Activated naive CD4-positive, alpha-beta T cell treated with Interleukin-2 at 50 U/mL for 16 hours (primary cell): ENCODE results near the gene ITGAD.
A peak's percentile ranks its signal among the peaks of the same experiment; 100 is the strongest.
"Not testable (repeated sequence)": the region's sequence is repeated elsewhere in the genome, so short reads cannot be mapped to it uniquely, and the experiment has no call there.

Experiments
- DNase-seq: peaks from one replicate; pipeline ENCODE4 v3.0.0-alpha.2; 2020

Gene ITGAD

DNA sequence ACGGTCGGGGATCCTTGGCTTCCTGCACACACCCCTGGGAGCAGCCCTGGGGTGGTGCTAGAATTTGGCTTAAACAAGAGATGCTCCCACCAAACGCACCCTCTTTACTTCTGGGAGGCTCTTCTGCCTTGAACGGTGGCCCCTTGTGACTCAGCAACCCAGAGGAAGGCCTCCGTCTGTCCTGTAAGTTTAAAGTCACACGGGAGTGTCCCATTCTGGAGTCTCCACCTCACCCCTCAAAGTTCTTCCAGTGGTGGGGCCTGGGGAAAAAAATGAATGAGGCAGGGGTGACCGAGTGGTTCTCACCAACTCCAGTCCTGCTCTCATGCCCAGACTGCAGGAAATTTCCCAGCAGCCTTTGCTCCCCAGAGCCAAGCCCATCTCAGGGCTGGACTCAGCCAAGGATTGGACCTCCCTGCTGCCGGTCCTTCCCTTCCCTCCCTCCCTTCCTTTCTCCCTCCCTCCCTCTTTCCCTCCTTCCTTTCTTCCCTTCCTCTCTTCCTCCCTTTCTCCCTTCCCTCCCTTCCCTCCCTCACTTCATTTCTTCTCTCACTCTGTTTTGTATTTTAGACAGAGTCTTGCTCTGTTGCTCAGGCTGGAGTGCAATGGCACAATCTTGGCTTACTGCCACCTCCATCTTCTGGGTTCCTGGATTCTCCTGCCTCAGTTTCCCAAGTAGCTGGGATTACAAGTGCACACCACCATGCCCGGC, 11.4 kb downstream of the ITGAD start:
- DNase-seq = no peak

DNA sequence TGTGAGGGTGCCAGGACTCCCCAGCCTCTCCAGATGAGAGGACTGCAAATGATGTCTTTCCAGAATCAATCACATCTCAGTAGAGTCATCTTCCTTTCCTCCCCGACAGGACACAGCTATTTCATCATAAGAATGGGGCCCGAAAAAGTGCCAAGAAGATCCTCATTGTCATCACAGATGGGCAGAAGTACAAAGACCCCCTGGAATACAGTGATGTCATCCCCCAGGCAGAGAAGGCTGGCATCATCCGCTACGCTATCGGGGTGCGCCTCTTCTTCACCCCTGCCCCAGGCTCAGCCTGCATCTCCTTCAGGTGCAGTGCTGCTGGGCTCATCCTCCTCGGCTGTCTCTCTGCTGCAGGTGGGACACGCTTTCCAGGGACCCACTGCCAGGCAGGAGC, 14.3 kb downstream of the ITGAD start:
- DNase-seq = no peak

DNA sequence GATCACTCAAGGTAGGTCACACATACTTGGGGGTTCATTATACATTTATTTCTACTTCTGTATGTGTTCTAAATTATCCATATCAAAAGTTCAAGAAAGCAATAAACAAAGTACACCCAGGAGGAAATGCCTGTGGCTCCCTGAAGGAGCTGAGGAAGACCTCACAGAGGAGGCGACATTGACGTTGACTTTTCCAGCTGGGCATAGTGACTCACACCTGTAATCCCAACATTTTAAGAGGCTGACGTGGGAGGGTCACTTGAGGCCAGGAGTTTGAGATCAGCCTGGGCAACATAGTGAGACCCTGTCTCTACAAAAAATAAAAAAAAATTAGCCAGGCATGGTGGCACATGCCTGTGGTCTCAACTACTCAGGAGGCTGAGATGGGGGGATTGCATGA, 16.3 kb downstream of the ITGAD start:
- no peak for DNase-seq

DNA sequence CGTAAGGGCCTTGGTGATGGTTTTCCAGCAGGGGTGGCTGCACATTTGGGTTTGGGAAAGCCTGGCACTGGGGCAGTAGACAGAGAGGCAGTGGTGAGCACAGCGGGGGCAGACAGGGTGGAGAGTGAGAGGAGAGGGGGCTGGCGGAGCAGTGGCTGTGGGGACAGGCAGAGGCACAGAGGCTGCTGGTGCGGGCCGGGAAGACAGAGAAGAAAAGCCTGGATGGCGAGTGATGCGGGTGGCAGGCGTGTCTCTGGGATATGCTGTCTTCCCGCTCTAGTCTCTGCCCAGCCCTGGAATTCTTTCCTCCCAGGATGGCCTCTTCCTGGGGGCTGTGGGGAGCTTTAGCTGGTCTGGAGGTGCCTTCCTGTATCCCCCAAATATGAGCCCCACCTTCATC, 16.9 kb downstream of the ITGAD start:
- no peak for DNase-seq

DNA sequence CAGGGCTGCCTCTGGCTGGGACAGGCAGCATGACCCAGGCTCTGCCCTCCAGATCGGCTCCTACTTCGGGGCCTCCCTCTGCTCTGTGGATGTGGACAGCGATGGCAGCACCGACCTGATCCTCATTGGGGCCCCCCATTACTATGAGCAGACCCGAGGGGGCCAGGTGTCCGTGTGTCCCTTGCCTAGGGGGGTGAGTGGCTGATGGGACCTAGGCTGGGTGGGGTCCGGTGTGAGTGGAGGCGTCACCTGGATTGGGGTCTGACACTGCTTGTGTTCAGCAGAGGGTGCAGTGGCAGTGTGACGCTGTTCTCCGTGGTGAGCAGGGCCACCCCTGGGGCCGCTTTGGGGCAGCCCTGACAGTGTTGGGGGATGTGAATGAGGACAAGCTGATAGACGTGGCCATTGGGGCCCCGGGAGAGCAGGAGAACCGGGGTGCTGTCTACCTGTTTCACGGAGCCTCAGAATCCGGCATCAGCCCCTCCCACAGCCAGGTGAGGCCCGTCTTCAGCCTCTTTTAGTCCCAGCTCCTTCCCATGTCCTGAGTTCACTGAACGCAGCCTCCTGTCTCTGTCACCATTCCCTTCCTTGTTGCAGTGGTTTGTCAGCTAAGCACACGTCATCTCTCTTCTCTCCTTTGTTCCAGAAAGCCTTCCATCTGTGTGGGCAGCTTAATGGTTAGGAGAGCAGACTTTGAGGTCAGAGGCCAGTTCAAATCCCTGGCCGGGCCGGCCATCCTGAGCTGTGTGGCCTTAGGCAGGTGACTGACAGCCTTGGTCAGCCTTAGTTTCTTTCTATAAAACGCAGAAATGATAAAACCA, 18.1 kb downstream of the ITGAD start:
- DNase-seq = no peak

DNA sequence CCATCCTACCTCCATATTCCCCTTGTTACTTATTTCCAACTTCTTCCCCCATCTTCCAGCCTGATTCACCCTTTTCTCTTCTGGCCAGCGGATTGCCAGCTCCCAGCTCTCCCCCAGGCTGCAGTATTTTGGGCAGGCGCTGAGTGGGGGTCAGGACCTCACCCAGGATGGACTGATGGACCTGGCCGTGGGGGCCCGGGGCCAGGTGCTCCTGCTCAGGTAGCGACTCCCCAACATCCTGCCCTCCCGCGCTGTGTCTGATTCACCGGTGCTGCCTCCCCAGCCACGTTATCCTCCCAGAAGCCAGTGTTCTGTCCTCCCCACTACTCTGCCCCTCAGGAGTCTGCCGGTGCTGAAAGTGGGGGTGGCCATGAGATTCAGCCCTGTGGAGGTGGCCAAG, 19.6 kb downstream of the ITGAD start:
- no peak for DNase-seq

DNA sequence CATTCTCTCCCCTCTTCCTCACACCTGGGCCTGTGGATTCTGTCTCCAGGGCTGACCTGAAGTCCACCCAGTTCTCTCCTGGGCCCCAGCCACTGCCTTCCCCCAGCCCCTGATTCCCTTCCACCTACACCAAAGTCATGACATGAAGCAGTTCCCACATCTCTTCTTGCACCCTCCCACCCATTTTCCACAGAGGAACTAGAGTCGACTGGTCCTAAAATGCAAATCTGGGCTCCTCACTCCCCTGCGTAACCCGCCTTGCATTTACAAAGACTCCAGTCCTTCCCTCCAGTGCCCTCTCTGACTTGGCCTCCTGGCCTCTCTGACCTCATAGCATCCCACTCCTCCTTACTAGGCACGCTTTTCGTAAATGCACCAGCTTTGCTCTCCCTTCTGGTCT, 20.2 kb downstream of the ITGAD start:
- DNase-seq = no peak

DNA sequence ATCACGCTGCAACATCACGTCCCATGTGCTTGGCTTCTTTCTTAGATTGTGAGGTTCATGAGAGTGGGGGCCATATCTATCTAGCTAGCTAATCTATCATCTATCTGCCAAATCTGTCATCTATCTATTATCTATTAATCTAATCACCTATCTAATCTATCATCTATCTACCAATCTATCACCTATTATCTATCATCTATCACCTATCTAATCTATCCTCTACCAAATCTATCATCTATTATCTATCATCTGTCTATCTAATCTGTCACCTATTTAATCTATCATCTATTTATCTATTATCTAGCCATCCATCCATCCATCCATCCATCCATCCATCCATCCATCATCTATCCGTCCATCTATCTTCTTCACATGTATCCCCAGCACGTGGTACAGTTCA, 20.8 kb downstream of the ITGAD start:
- no peak for DNase-seq

DNA sequence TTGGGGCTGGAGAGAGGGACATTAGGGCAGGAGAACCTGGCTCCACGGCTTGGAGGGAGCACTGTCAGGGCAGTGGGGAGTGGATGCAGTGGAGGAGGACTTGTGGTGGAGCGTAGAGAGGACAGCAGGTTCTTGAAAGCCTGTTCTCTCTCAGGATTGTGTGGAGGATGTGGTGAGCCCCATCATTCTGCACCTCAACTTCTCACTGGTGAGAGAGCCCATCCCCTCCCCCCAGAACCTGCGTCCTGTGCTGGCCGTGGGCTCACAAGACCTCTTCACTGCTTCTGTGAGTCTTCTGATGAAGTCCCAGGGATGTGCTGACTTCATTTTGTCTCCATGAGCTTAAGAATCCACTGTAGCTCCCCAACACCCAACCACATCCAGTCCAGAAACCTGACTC, 21.6 kb downstream of the ITGAD start:
- DNase-seq = no peak

DNA sequence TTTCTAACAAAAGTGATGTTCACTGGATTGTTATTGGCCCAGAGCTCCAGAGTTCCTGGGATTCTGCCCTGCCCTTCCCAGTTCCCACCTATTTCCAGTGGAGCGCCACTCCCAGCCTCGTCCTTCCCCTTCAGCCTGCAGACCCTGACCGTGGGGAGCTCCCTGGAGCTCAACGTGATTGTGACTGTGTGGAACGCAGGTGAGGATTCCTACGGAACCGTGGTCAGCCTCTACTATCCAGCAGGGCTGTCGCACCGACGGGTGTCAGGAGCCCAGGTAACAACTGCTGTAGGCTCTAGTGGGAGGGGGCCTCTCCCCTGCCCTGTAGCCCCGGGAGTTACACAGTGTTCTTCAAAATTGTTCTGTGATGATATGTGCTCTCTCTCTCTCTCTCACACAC, 23.2 kb downstream of the ITGAD start:
- DNase-seq = no peak

DNA sequence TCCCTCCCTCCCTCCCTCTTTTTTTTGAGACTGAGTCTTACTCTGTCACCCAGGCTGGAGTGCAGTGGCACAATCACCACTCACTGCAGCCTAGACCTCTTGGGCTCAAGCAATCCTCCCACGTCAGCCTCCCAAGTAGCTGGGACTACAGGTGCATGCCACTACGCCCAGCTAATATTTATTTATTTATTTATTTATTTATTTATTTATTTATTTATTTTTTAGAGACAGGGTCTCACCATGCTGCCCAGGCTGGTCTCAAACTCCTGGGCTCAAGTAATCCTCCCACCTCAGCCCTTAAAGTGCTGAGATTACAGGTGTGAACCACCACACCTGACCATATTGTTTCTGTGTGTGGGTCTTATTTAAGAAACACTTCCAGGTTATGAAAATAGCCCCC, 23.9 kb downstream of the ITGAD start:
- DNase-seq = not testable (repeated sequence)

DNA sequence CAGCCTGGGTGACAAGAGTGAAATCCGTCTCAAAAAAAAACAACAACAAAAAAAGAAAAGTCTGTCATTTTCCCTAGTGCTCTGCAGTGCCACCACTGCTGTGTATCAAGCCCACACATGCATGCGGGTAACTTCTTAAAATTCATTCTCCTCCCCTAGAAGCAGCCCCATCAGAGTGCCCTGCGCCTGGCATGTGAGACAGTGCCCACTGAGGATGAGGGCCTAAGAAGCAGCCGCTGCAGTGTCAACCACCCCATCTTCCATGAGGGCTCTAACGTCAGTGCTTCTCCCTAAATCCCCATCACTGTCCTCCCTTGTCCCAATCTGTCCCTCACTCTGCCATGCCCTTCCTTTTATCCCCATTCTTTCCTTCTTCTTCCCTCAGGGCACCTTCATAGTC, 24.8 kb downstream of the ITGAD start:
- no peak for DNase-seq

DNA sequence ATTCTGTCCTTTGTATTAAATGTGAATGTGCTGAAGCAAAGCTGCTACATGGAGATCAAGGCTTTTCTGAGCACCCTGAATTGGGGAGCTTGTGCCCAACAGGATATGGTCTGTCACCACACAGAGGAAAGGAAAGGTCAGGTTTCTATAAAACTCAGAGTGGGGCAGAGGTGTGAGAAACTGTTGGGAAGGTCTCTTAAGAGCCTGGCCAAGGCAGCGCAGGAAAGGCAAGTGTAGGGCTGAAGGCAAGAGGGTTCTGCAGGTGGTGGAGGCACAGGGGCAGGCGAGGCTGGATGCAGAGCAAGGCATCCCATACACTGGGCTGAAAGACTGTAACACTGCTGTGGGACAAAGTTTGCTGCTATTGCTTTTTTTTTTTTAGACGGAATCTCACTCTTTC, 26.9 kb downstream of the ITGAD start:
- no peak for DNase-seq

DNA sequence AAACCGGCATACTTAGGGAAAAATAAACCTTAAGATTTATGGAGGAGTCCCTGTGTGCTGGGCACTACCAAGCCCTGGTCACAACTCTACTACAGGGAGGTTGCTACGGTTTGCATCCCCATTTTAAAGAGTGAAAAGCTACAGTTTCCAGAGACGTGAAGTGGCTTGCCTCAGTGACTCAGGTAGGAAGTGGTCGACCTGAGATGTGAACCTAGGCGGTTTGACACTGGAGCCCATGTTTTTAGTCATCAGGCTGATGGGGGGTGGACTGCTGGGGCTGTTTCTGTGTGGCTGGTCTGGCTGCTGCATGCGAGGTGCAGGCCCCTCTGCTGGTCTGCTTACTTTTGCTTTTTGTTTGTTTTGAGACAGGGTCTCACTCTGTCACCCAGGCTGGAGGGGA, 28.5 kb downstream of the ITGAD start:
- DNase-seq = peak; percentile 57

DNA sequence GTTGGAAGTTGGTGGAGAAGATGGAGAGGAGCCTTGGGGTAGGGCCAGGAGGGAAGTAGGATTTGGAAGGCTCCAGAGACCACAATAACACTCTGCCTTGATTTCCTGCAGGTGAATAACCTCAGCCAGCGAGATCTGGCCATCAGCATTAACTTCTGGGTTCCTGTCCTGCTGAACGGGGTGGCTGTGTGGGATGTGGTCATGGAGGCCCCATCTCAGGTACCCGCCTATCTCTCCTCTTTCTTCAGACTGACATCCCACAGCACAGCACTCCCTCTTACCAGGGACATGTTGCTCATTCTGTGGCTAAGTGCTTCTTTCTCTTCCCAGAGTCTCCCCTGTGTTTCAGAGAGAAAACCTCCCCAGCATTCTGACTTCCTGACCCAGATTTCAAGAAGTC, 30.1 kb downstream of the ITGAD start:
- DNase-seq = no peak

DNA sequence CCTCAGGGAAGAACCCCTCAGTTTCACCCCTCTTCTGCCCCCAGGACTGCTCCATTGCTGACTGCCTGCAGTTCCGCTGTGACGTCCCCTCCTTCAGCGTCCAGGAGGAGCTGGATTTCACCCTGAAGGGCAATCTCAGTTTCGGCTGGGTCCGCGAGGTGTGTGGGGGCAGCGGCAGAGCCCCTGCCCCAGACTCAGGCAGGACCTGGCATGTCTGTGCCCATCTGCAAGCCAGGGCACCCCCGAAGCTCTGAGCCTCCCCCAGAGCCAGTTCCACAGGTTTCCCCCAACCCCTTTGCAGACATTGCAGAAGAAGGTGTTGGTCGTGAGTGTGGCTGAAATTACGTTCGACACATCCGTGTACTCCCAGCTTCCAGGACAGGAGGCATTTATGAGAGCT, 30.7 kb downstream of the ITGAD start:
- no peak for DNase-seq

DNA sequence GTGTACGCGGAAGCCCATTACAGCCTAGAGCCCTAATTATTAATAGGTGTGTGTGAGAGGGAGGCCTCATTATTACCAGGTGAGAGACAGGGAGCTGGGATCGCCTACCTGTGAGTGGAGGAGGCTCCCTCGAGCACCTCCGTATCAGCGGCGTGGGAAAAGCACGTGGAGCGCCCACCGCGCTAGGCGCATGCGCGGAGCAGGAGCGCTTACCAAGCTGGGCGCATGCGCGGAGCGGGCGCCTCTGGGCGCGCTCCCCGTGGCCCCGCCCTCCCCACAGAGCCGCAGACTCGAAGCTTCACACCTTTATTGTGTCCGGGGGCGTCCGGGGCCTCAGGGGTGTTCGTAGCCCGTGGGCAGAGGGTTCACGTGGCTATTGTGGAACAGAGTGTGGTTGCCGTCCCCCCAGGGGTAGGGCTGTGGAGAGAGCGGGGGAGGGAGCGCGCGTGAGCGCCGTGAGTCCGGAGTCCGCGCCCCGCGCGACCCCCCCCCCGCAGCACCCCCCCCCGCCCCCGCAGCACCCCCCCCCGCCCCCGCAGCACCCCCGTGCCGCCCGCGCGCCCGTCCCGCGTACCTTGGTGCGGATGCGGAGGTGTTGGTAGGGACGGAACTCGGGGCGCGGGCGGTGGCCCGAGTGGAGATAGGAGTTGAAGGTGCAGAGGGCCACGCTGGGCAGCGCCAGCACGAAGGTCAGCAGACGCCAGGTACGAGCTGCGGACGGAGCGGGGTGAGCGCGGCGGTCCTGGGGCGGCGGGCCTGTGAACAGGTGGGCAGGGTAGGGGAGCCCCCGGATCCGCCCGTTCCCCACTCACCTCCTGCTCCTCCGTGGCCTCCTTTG, 34.5 kb downstream of the ITGAD start:
- peak; percentile 60 for DNase-seq

DNA sequence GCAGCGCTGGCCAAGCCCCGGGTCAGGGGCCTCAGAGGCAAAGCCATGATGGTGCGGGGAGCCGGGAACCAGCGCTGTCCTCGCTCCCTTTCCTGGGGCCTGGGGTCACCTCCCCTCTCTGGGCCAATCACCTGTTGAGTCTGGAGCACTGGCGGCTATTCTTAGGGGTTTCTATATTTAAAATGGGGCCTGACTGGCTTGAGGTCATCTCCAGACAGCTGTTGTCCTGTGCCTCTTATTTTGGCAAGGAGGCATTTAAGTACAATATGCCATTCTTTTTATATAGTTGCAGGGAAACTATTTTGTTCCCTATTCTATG, 35.1 kb downstream of the ITGAD start, which contains the start of gene COX6A2:
TSS of gene COX6A2 (minus strand) at position 82 of the 319 bp plus-strand sequence. CDS start at position 47, 35 bp downstream.
- DNase-seq = no peak

DNA sequence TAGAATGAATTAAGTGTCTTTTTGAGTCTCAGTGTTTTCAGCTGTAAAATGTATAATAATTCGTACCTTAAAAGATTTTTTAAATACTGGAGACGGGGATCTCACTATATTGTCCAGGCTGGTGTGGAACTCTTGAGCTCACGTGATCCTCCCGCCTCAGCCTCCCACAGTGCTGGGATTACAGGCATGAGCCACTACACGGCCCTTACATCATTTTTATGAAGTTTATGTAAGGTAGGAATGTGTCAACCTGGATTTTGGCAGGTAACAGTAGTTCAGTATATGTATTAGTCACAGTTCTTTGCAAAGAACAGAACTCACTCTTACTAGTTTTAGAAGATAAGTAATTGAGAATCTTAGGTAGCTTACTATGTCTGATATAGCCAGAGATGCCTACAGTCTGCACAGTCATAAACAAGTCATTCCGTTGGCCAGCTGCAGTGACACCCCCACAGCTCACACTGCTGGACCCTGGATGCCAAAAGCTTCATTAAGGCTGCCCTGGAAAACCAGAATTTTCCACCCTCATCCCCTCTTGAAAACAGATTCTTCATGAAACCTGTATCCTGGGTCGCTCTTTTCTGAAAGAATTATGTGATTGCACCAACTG, 35.6 kb downstream of the ITGAD start:
- no peak for DNase-seq

DNA sequence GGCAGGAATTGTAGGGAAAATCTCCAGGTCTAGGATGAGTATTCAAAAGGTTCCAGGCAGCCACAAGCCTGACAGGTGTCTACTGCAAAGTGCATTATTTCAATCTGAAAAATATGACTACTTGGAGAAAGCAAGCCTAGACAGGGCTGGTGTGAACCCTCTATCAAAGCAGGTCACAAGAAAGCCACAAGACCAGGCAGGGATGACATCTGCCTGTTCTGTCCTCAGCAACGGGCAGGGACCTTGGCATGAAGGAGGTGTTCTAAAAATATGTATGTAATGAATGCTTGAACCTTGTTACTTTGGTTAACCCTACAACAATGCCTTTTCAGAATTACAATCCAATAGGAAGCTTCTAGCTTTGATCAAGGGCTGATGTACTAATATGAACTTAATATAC, 36.2 kb downstream of the ITGAD start:
- no peak for DNase-seq

DNA sequence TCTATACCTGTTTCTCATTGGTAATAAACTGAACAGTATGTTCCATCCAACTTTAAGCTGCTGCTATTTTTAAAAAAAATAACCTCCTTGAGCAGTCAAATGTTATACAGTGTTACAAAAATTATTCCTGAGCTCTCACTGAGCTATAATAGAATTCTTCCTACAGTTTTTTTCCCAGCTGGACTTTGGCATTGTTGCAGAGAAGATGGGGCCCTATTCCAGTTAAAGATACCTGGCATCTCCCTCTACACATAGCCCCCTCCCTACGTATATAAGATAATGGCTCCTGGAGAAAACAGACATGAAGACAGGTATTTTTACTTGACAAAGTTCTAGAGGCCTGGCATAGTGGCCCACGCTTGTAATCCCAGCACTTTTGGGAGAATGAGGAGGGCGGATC, 36.7 kb downstream of the ITGAD start:
- no peak for DNase-seq

DNA sequence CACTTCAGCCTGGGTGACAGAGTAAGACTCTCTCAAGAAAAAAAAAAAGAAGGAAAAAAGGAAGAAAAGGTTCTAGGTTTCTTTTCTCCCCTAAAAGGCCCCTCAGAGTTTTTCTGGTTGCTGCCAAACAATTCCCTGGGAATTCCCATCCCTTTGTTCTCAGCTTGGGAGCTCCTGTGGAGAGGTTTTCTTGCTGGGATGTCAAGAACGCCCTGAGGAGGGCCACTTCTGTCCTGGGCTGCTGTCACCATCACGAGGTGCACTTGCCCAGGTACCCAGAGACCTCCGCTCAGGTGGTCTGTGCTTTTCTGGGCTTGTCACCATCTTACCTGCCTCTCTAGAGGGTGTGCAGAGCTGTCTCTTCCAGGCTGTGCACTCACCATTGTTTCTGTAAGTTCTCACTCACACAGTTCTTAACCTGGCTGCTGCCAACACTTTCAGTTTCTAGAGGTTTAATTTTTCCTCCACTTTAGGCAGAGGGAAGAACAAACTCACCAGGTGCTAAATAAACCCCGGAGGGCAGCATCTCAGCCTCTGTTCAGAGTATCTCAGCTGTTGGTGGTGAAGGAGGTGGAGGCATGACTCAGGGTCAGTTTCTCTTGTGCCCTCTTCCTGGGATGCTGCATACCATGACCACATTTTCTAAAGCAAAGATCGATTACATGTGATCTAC, 37.4 kb downstream of the ITGAD start:
- no peak for DNase-seq
